GM21786 (cell line): Measurements from ENCODE around the gene HOXB1.
"Not testable (repeated sequence)": the region's sequence is repeated elsewhere in the genome, so short reads cannot be mapped to it uniquely, and the experiment has no call there.

Source experiments
- ATAC-seq: cut with Tn5 transposase; IDR thresholded peaks from one replicate; pipeline ENCODE4 v1.9.1; 2021; ENCODE audit not compliant: unreplicated experiment

HOXB1 gene

DNA sequence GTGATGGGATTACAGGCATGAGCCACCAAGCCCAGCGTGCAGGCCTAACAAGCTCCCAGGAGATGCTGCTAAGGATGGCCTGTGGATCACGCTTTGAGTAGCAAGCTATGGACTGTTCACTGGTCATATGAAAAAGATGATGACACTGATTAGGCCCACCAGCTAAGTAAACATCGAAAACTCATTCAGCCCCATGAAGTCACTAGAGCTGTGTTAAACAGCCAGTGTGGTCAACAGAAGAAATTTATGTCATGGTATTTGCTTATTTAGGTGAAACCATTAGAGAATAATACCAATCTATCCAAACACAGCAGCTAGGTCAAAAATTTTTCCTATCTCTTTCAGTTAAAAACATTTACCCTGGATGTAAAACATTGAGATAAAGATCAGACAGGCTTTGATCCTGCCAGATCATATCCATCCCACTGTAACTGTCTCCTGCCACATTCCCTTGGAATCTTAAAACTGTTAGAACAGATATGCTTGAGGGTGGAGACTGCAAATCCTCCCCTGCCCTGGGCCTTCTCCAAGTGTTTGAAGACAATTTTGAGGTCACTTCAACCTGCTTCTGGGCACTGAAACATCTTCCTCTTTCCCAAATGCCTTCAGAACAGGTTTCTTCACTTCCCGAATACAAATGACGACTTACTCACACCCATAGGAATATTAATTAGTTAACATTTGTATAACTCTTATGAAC is 30.9 kb downstream of the HOXB1 start:
- no peak for ATAC-seq

DNA sequence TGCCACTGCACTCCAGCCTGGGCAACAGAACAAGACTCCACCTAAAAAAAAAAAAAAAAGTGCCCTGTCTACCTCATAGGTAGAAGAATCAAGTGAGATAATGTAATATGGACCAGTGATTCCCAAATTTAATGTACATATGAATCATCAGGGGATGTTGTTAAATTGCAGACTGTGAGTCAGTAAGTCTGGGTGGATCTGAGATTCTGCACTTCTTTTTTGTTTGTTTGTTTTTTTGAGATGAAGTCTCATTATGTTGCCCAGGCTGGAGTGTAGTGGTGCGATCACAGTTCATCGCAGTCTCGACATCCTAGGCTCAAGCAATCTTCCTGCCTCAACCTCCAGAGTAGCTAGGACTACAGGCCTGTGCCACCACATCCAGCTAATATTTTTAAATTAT is 31.6 kb downstream of the HOXB1 start:
- ATAC-seq: no peak

DNA sequence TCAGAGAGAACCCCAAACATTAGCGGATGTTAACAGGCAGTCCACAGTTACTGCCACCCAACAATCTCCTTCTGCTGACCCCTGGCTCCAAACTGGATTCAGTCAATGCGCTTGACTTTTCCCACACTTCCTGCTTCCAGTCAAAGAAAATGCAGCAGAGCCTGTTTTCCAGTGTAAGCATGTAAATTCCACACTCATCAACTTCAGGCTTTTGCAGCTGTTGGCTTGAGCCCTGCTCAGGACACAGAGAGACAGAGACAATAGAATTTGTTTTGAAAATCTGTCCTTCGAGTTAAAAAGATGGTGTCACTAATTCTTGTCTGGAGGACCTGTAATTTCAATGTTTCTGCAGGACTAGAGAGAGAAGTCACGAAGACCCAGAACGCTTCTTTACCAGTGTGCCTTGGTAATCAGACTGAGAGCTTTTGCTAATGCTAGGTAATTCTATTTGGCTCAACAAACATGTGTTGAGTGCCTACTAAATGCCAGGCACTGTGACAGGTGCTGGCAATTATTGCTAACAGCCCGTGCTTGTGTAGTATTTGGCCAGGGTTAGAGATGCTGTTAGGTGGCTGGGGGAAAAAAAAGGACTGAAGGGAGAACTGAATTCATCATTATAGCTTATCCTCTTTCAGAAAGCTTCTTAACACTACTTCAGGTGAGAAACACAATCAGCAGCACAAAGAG is 32.5 kb downstream of the HOXB1 start:
- ATAC-seq: no peak

DNA sequence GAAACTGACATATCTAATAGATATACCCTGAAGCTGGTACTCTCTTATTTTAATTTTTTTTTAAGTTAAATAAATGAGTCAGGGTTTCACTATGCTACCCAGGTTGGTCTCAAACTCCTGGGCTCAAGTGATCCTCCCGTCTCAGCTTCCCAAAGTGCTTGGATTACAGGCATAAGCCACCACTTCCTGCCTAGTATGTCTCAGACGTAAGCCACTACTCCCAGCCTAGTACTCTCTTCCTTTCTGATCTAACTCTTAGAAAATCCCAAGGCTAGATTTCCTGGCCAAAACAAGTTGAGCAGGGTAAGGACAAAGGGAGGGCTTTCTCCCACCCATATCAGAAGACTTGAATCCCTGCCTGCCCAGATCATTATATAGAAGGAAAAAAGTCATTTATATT is 33.7 kb downstream of the HOXB1 start:
- no peak for ATAC-seq

DNA sequence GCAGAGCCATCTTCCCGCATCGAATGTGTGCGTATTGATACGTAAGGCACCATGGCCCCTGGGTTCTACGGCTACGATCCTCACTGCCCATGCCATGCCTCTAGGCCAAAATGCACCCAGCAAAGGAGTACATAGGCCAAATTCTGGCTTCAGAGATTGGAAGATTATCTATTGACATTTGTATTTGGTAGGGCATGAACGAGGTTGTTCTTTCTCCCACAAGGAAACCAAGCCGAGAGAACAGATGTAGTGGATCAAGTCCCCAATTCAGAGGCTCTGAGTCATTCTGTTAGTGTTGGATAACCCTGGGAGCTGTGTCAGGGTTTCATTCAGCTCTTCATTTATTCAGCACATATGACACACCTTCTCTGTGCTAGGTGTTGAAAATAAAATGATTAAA is 36.5 kb downstream of the HOXB1 start:
- ATAC-seq: no peak

DNA sequence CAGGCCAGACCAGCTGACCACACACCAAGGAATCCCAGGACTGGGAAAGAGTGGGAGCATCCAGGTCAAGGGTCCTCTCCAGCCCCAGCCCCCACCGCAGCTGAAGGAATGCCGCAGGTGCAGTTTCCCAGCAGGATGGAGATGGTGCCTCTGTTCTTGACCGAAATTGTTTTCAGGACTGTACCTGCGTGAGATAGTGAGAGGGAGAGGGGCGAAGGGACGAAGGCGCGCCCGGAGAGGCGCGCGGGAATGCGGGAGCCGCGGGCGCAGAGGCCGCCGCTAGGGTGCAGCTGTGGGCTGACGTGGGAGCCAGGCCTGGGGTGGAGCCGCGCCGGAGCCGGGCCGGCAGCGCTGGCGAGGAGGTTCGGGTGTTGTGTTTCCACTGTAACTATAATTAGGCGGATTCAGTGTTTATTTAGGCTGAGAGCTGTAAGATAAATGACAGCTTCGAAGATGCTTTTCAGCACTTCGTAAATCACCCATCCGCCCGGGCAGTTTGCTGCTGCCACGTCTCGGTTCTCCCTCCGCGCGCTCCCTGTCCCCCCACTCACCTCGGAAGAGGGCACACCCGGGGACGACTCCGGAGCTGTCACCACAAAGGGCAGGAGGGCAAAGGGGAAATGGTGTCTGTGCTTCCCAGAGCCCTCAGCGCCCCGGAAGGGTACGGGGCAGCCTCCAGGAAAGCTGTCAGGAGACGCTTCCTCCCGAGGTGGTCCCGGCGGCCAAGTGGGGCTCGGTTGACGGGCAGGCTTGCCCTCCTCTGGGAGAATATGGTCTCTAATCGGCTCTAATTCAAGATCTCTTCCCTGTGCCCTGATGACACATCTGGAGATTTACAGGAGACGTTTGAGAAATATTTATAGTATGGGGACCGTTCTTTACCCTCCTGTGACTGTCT is 38.2 kb downstream of the HOXB1 start:
- no peak for ATAC-seq

DNA sequence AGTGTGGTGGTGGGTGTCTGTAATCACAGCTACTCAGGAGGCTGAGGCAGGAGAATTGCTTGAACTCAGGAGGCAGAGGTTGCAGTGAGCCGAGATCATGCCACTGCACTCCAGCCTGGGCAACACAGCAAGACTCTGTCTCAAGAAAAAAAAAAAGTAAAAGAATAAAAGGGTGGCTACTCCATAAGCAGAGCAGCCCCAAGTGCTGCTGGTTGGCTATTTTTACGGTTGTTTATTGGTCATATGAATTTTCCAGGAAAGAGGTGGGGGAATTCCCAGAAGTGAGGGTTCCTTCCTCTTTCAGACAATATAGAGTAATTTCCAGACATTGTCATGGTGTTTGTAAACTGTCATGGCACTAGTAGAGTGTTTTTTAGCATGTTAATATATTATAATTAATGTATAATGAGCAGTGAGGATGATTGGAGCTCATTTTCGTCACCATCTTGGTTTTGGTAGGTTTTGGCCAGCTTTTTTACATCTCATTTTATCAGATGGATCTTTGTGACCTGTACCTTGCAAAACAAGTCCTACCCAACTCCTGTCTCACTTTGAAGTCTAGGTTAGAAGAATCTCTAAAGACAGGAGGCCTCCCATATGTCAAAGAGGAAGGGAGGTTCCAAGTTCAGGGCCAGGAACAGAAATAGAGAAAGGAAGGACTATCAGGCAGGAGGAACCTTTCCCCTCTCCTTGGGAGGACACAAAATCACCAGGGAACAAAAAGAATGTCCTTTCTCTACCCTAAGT is 39.1 kb downstream of the HOXB1 start:
- ATAC-seq: no peak

DNA sequence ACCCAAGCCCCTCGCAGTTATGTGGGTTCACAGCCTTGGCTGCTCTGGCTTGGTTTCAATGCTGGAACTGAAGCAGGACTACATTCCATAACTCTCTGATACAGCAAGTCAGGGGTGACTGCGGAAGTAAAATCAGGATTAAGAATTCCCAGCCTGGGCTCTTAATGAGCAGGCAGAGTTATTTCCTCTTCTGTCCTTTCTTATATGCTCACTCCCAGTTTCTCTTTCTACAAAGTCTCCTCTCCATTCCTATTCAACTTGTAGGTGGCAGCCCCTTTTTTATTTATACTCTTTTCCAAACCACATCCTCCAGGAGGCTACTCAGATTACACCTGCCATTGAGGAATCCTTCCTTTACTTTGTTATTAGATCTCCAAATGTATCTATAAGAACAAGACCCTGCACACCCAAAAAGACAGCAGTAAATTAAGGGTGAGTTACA is 40.3 kb downstream of the HOXB1 start:
- ATAC-seq: no peak

DNA sequence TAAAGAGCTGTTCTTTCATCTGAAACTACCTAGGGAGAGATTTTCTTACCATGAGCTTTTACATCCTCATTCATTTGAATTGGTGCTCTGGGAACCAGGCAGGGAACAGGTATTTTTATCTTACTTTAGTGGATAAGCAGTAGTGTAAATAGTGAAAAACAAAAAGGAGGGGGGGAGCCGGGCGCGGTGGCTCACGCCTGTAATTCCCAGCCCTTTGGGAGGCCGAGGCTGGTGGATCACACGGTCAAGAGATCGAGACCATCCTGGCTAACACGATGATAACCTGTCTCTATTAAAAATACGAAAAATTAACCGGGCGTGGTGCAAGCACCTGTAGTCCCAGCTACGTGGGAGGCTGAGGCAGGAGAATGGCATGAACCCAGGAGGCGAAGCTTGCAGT is 41.0 kb downstream of the HOXB1 start:
- ATAC-seq: no peak

DNA sequence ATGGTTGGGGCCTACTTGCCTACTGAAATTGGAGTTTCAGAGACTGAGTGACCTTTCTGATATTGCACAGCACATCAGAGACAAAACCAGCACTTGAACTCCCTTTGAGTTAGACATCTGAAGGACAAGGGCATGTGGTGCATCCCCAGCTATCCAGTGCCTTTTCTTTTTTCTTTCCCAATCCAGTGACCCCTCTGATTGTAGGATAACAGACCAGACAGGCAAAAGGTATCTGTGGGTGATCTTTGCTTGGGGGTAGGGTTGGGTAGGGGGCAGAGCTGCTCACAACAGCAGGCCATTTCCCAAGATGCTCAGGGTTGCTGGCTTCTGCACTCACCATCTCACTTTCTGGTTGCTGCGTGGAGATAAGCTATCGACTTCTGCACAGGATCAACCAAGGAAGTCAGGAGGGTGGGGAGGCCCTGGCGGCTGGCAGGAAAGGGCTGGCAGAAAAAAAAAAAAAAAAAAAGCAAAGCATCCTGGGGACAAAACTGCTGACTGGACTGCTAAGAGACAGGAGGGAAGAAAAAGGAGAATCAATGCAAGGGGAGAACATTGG is 42.2 kb downstream of the HOXB1 start:
- no peak for ATAC-seq

DNA sequence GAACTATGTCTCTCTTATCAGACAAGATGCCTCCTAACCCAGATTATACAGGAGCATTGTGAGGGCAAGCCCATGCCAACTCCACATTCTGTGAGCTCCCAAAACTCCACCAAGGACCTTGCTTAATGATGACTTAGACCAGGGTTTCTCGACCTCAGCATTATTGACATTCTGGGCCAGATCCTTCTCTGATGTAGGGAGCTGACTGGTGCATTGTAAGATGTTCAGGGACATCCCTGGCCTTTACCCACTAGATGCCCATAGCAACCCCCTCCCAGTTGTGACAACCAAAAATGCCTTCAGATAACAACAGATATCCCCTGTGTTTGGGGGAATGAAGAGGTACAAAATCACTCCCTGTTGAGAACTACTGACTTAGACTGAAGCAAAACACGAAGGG is 43.6 kb downstream of the HOXB1 start:
- no peak for ATAC-seq

DNA sequence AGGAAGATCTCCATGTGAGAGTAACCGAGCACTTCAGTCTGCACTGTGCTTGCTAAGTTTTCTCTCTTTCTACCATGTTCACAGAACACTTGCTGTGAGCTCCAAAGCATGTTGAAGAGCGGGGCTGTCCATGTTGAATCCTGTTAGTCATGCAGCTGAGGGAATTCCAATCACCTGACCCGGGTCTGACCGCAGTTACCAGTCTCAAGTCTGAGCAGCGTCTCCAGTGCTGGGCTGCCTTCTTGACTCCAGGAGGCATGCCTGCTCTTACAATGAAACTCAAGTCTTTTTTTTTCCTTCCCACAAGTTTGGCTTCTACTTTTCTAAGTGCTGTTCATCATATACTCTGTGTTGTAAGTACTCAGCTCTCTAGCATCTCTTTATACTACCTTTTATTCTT is 44.3 kb downstream of the HOXB1 start:
- no peak for ATAC-seq

DNA sequence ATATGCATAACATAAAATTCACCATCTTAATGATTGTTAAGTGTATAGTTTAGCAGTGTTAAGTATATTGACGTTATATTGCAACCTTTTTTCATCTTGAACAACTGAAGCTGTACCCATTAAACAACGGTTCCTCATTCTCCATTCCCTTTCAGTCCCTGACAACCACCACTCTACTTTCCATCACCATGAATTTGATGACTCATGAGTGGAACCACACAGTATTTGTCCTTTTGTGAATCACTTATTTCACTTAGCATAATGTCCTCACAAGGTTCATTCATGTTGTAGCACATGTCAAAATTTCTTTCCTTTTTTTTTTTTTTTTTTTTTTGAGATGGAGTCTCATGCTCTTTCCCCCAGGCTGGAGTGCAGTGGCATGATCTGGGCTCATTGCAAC is 46.0 kb downstream of the HOXB1 start:
- ATAC-seq: no peak

DNA sequence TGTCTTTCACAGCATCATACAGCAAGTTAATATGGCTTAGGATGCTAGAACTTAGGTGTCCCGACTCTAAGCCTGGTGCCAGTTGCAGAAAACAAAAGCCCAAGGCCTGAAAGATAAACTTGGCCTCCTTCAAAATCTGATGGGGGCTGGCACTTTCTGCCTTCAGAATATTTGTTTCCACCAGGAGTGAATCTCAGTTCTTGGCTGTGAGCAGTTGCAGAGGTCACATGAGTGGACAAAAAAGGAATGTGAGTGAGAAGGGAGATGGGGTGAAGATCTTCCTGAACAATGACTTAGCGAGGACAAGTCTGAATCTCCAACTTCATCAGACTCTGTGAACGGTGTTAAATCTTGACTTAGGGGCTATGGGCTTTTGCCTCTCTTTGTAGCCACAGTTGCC is 46.6 kb downstream of the HOXB1 start:
- ATAC-seq: no peak

DNA sequence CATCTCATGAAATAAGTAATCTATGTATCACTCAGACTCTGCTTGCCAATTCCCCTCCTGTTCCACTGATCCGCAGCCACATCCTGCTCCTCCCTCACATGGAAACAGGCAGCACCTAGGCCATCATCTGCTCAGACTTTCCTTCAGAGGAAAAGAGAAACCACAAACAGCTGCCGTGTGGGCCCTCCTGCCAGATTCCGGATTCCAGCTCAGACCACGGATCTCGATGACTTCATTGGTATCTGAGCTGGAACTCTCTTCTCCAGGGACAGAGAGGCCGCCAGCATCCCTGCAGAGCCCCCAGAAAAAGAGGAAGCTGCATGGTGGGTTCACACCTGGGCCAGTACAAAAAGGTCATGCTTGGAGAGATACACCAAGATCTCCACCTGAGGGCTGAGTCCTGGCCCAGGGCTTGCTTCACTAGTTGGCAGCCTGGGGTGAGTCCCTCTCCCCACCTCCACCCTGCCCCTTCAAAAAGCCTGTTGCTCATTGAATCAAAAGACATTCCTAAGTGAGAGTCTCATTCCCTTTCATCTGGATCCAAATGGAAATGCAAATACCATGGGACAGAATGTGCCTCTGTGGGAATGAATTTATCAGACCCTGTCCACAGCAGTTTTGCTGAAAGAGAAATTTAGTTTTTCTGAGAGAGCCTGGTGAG is 47.2 kb downstream of the HOXB1 start:
- ATAC-seq: no peak

DNA sequence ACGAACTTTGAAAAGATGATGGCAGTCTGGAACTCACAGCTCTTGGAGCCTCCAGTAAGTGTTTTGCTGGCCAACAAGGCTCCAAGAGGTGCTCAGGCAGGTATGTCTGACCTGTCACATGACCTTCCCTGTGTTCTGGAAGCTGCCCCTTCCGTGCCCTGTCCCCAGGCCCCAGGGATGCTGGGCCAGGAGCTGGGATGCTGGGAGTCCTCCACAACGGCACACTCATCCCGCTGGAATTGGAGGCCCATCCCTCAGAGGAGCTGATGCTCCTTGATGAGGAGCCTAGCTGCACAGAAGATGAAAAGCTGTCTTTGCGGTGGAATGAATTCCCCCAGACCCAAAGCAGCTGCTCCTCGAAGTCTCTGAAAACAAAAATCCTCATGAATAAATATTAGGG is 47.8 kb downstream of the HOXB1 start:
- no peak for ATAC-seq

DNA sequence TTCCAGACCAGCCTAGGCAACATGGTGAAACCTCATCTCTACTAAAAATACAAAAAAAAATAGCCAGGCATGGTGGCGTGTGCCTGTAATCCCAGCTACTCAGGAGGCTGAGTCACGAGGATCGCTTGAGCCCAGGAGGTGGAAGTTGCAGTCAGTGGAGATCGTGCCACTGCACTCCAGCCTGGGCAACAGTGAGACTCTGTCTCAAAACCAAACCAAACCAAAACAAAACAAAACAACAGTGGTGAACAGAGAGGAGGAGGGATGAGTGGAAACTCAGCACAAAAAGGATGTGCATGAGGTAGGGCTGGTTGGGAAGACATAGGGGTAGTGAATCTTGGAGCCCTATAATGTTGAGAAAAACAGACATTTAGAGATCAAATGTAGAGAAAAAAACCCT is 48.5 kb downstream of the HOXB1 start:
- not testable (repeated sequence) for ATAC-seq

DNA sequence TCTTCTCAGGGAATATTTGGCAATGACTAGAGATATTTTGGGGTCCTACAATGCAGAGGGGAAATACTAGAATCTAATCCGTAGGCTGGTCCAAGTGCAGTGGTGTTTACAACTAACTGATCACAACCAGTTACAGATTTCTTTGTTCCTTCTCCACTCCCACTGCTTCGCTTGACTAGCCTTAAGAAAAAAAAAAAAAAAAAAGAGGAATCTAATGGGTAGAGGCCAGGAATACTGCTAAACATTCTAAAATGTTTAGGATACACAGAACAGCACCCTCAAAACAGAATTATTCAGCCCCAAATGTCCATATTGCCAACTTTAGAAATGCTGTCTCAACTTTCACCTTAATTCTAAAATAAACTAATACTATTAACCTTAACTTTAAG is 51.8 kb downstream of the HOXB1 start:
- no peak for ATAC-seq
